Gastroesophageal sphincter (tissue), 3 donors: ENCODE data around the gene PBX1.

ENCODE experiments used
- POLR2A ChIP-seq, 2 donors: fragments of 450-650 bp; IDR thresholded peaks; one replicate each; pipeline ENCODE4 v1.6.1; 2017; ENCODE audit warnings: antibody characterized with exemption in 2 of 2, mild to moderate bottlenecking in 2 of 2, moderate library complexity in 1 of 2
- TF ChIP-seq, protein P1 (sequence below), 4 experiments: fragments of 200-600 bp in 2 of 4; fragments of 450-650 bp in 2 of 4; sonication (generic) in 1 of 4; IDR thresholded peaks; one replicate each; pipeline ENCODE4 v1.5.1; 2017 to 2019; ENCODE audit warnings: antibody characterized with exemption in 4 of 4, mild to moderate bottlenecking in 2 of 4, moderate library complexity in 2 of 4

DNA sequence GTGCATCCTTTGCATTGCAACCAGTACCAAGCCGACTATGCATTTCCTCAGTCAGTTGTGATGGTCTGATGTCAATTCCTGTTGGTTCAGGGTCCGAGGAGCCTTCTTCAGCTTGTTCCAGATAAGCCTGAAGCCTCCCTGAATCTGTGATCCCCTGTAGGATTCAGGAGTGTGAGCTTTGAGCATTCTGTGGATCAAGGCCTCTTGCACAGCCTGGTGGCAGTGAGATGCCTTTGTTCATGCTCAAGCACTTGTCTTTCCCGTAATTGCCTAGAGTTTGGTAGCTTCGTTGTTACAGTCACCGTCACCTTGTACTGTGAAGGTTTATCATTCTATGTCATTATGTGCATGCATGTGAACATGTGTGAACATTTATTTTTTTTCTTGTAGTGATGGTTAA is 103.5 kb downstream of the PBX1 start:
- TF ChIP-seq POLR2A (IDR thresholded peaks at IDR 0.05) = no peak
- TF ChIP-seq, protein P1, sequence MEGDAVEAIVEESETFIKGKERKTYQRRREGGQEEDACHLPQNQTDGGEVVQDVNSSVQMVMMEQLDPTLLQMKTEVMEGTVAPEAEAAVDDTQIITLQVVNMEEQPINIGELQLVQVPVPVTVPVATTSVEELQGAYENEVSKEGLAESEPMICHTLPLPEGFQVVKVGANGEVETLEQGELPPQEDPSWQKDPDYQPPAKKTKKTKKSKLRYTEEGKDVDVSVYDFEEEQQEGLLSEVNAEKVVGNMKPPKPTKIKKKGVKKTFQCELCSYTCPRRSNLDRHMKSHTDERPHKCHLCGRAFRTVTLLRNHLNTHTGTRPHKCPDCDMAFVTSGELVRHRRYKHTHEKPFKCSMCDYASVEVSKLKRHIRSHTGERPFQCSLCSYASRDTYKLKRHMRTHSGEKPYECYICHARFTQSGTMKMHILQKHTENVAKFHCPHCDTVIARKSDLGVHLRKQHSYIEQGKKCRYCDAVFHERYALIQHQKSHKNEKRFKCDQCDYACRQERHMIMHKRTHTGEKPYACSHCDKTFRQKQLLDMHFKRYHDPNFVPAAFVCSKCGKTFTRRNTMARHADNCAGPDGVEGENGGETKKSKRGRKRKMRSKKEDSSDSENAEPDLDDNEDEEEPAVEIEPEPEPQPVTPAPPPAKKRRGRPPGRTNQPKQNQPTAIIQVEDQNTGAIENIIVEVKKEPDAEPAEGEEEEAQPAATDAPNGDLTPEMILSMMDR (IDR thresholded peaks at IDR 0.05) = no peak
